ENCODE measurements around the gene CELSR2.

The CELSR2 gene

GRCh38 chr1:109261006-109261405 is 11.7 kb downstream of the CELSR2 start:
- no peak for FAIRE-seq

GRCh38 chr1:109261578-109261977 is 12.2 kb downstream of the CELSR2 start:
- FAIRE-seq (no peak), DNase-seq (ENCODE audit: extremely low spot score, insufficient read length, low read depth) (no peak)

More at GRCh38 chr1:109261006-109261405, 11.7 kb downstream of the CELSR2 start:
- no peak for DNase-seq (ENCODE audit: extremely low spot score, insufficient read length, low read depth)

- no peak for FAIRE-seq
Observed at GRCh38 chr1:109262231-109263055, 13.1 kb downstream of the CELSR2 start.

GRCh38 chr1:109263234-109263596 is 13.9 kb downstream of the CELSR2 start:
- FAIRE-seq (no peak), DNase-seq (ENCODE audit: extremely low spot score, insufficient read length, low read depth) (no peak)

More at GRCh38 chr1:109262231-109263055, 13.1 kb downstream of the CELSR2 start:
- no peak for DNase-seq (ENCODE audit: extremely low spot score, insufficient read length, low read depth)

- DNase-seq (ENCODE audit: extremely low spot score, insufficient read length, low read depth) = peak; percentile 73
- FAIRE-seq = peak; percentile 78
Observed at GRCh38 chr1:109263597-109264378, 14.4 kb downstream of the CELSR2 start.

GRCh38 chr1:109264379-109264755 is 15.0 kb downstream of the CELSR2 start:
- no peak for FAIRE-seq
- DNase-seq (ENCODE audit: extremely low spot score, insufficient read length, low read depth) = no peak

DNA sequence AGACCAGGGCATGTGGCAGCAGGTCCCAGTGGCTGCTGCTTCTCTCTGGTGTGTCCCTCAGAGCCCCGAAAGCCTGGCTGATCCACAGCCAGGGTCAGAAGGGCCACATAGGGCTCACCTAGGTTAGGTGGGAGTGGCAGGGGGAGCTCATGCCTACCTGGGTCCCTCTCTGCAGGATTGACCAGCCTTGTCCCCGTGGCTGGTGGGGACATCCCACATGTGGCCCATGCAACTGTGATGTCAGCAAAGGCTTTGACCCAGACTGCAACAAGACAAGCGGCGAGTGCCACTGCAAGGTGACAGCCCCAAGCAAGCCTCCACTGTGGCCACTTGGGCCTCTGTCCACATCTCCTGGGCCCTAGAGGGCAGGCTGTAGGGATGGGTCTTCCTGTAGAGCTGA is 15.7 kb downstream of the CELSR2 start:
- DNase-seq (ENCODE audit: extremely low spot score, insufficient read length, low read depth) = no peak
- FAIRE-seq = no peak

DNA sequence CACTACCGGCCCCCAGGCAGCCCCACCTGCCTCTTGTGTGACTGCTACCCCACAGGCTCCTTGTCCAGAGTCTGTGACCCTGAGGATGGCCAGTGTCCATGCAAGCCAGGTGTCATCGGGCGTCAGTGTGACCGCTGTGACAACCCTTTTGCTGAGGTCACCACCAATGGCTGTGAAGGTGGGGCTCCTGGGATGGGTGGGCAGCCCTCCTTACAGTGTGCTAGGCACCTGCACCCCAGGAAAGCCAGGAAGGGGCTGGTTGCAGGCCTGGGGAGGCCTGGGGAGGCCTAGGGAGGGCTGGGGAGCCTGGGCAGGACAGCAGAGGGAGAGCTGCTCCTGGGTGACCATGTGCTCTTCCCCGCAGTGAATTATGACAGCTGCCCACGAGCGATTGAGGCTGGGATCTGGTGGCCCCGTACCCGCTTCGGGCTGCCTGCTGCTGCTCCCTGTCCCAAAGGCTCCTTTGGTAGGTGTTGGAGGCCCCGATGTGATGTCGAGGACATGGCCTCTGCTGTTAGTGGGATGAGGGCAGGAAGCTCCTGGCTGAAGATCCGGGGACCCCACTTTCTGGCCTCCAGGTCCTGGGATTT is 16.5 kb downstream of the CELSR2 start:
- DNase-seq (ENCODE audit: extremely low spot score, insufficient read length, low read depth) (no peak), FAIRE-seq (no peak)

GRCh38 chr1:109266965-109267364 is 17.6 kb downstream of the CELSR2 start:
- DNase-seq (ENCODE audit: extremely low spot score, insufficient read length, low read depth) = no peak
- FAIRE-seq = no peak

GRCh38 chr1:109267743-109268300 is 18.5 kb downstream of the CELSR2 start:
- FAIRE-seq = no peak
- DNase-seq (ENCODE audit: extremely low spot score, insufficient read length, low read depth) = no peak

- FAIRE-seq (no peak), DNase-seq (ENCODE audit: extremely low spot score, insufficient read length, low read depth) (no peak)
Observed at GRCh38 chr1:109268431-109269211, 19.3 kb downstream of the CELSR2 start.

- FAIRE-seq (no peak), DNase-seq (ENCODE audit: extremely low spot score, insufficient read length, low read depth) (no peak)
Observed at GRCh38 chr1:109269212-109269980, 20.1 kb downstream of the CELSR2 start.

- FAIRE-seq (no peak), DNase-seq (ENCODE audit: extremely low spot score, insufficient read length, low read depth) (no peak)
Observed at GRCh38 chr1:109269981-109270622, 20.8 kb downstream of the CELSR2 start.

GRCh38 chr1:109270623-109271317 is 21.4 kb downstream of the CELSR2 start:
- no peak for DNase-seq (ENCODE audit: extremely low spot score, insufficient read length, low read depth)
- no peak for FAIRE-seq

- DNase-seq (ENCODE audit: extremely low spot score, insufficient read length, low read depth) (no peak), FAIRE-seq (no peak)
Observed at GRCh38 chr1:109271458-109271857, 22.1 kb downstream of the CELSR2 start.

GRCh38 chr1:109272021-109272799 is 22.9 kb downstream of the CELSR2 start:
- FAIRE-seq (no peak), DNase-seq (ENCODE audit: extremely low spot score, insufficient read length, low read depth) (no peak)

DNA sequence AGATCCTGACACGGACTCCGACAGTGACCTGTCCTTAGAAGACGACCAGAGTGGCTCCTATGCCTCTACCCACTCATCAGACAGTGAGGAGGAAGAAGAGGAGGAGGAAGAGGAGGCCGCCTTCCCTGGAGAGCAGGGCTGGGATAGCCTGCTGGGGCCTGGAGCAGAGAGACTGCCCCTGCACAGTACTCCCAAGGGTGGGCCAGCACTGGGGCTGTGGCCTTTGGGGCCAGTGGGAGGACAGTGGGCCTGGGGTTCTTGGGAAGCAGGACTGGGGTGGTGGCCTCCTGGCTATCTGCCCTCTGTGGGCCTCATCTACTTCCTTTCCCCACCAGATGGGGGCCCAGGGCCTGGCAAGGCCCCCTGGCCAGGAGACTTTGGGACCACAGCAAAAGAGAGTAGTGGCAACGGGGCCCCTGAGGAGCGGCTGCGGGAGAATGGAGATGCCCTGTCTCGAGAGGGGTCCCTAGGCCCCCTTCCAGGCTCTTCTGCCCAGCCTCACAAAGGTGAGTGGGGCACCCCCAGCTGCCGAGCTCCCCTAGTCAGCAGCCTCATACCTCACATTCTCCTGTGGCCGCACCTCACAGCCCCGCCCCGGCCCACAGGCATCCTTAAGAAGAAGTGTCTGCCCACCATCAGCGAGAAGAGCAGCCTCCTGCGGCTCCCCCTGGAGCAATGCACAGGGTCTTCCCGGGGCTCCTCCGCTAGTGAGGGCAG is 23.6 kb downstream of the CELSR2 start:
- DNase-seq (ENCODE audit: extremely low spot score, insufficient read length, low read depth) (no peak), FAIRE-seq (no peak)

Data from GM18507 (cell line).